PC-3 (cell line): ENCODE results near the gene AEBP1. TPM values are rescaled to one million over a fixed set of nuclear protein-coding genes. Genes with fewer than 3 reads are reported as not detected.

Experiments used
- ATAC-seq: fragments of 200-7000 bp; cut with Tn5 transposase; 2 replicates; pipeline ENCODE4 v1.9.1; 2020; ENCODE audit warnings: mild to moderate bottlenecking, moderate library complexity
- BruUV-seq: library from RNA; stranded (reverse); fragments of 400-500 nt; replicated peaks from 2 replicates; lab custom pipeline; 2021; lab: Mats Ljungman, UMichigan
- CTCF ChIA-PET: fragments of 300-600 bp; sonication (Branson Sonifier 250); formaldehyde crosslinking; loops from one replicate; lab custom pipeline; 2022; ENCODE audit warnings: antibody characterized with exemption; lab: Charles Lee
- POLR2A ChIA-PET: fragments of 300-600 bp; sonication (Branson Sonifier 250); formaldehyde crosslinking; loops from one replicate; lab custom pipeline; 2022; ENCODE audit warnings: antibody characterized with exemption; ENCODE audit not compliant: unreplicated experiment; lab: Charles Lee
- DNase-seq: peaks from one replicate; pipeline ENCODE4 v3.0.0-alpha.2; 2015
- H2AFZ ChIP-seq: fragments of 300-600 bp; sonication (generic); 2 replicates; pipeline ENCODE4 v1.6.0; 2016; ENCODE audit warnings: antibody characterized with exemption, low read length
- H3F3A ChIP-seq: fragments of 300-600 bp; sonication (generic); one replicate; pipeline ENCODE4 v1.6.0; 2017; ENCODE audit warnings: antibody characterized with exemption, low read length, control low read depth, mild to moderate bottlenecking; ENCODE audit not compliant: unreplicated experiment
- H3K27ac ChIP-seq: fragments of 300-600 bp; sonication (generic); 2 replicates; pipeline ENCODE4 v1.5.1; 2016; ENCODE audit warnings: mild to moderate bottlenecking, low read length
- H3K27me3 ChIP-seq: fragments of 300-600 bp; sonication (generic); 2 replicates; pipeline ENCODE4 v1.6.1; 2016; ENCODE audit warnings: low read length, mixed read lengths
- H3K36me3 ChIP-seq: fragments of 300-600 bp; sonication (generic); 2 replicates; pipeline ENCODE4 v1.6.1; 2016; ENCODE audit warnings: low read depth, mixed run types, low read length, mixed read lengths
- H3K4me1 ChIP-seq: fragments of 300-600 bp; sonication (generic); 2 replicates; pipeline ENCODE4 v1.5.1; 2016; ENCODE audit warnings: low read length; ENCODE audit not compliant: insufficient read depth
- H3K4me2 ChIP-seq: fragments of 300-600 bp; sonication (generic); 2 replicates; pipeline ENCODE4 v1.6.0; 2016; ENCODE audit warnings: low read length
- H3K4me3 ChIP-seq: fragments of 300-600 bp; sonication (generic); 2 replicates; pipeline ENCODE4 v1.5.1; 2016; ENCODE audit warnings: mild to moderate bottlenecking, low read length, mixed read lengths
- H3K79me2 ChIP-seq: fragments of 300-600 bp; sonication (generic); 2 replicates; pipeline ENCODE4 v1.6.1; 2017; ENCODE audit warnings: low read length, mixed read lengths
- H3K9ac ChIP-seq: fragments of 300-600 bp; sonication (generic); 2 replicates; pipeline ENCODE4 v1.6.0; 2016; ENCODE audit warnings: mild to moderate bottlenecking, low read length
- H3K9me2 ChIP-seq: fragments of 300-600 bp; sonication (generic); replicated peaks from 2 replicates; pipeline ENCODE4 v1.6.1; 2016; ENCODE audit warnings: mixed run types, low read length, mixed read lengths
- H3K9me3 ChIP-seq: fragments of 300-600 bp; sonication (generic); 2 replicates; pipeline ENCODE4 v1.6.1; 2016; ENCODE audit warnings: low read length, mixed read lengths
- H4K20me1 ChIP-seq: fragments of 300-600 bp; sonication (generic); 2 replicates; pipeline ENCODE4 v1.6.1; 2016; ENCODE audit warnings: low read length, mixed read lengths
- CTCF ChIP-seq: fragments of 300-600 bp; sonication (generic); conservative IDR thresholded peaks from 2 replicates; pipeline ENCODE4 v1.5.1; 2017; ENCODE audit warnings: antibody characterized with exemption, low read depth, mild to moderate bottlenecking, low read length
- EZH2 ChIP-seq: fragments of 300-600 bp; sonication (generic); IDR thresholded peaks from one replicate; pipeline ENCODE4 v1.6.1; 2017; ENCODE audit warnings: antibody characterized with exemption, mild to moderate bottlenecking, low read length; ENCODE audit not compliant: unreplicated experiment
- EZH2phosphoT487 ChIP-seq: fragments of 300-600 bp; sonication (generic); IDR thresholded peaks from 2 replicates; pipeline ENCODE4 v1.6.1; 2018; ENCODE audit warnings: mild to moderate bottlenecking, antibody characterized with exemption, low read length, borderline replicate concordance
- intact Hi-C: fragments of 100-400 bp; cut with micrococcal nuclease; formaldehyde crosslinking; loops from 2 replicates; pipeline ENCODE4 v1.9.0; 2023
- total RNA-seq: library from RNA; depleted of rRNA; stranded (reverse); fragments of >200 nt; gene quantifications from 2 replicates; pipeline ENCODE4 v1.2.3, GENCODE V29; 2014

The AEBP1 gene
- total RNA-seq, 1 experiment from 2014 or later: not detected

GRCh38 chr7:44103566-44103922 lies 601 bp upstream of the AEBP1 start:
- CTCF ChIA-PET: no interaction called here
- H3K4me1 ChIP-seq: no peaks in the 10 kb centered on the region
- H3K27me3 ChIP-seq: no peaks in the 10 kb centered on the region
- no peak for DNase-seq
- H3F3A ChIP-seq: no peaks in the 10 kb centered on the region
- H3K27ac ChIP-seq: no peak overlapping the region
- H3K9ac ChIP-seq: no peak overlapping the region
- ATAC-seq: no peak
- no peak overlapping the region for H3K4me3 ChIP-seq
- no peaks in the 10 kb centered on the region for H4K20me1 ChIP-seq
- no peaks in the 10 kb centered on the region for H3K9me3 ChIP-seq
- H3K36me3 ChIP-seq: no peaks in the 10 kb centered on the region
- no peaks in the 10 kb centered on the region for H3K79me2 ChIP-seq
- no peaks in the 10 kb centered on the region for H3K9me2 ChIP-seq
- POLR2A ChIA-PET: no interaction called here
- no TSS peak for BruUV-seq
- no peak overlapping the region for H3K4me2 ChIP-seq
- no peak for TF ChIP-seq EZH2phosphoT487
- no peak for TF ChIP-seq EZH2
- TF ChIP-seq CTCF: no peak
- H2AFZ ChIP-seq: no peak overlapping the region
- intact Hi-C loops: no loop called here

GRCh38 chr7:44104860-44105771 lies 971 bp downstream of the AEBP1 start:
- Histone ChIP-seq H3K9ac (no peak overlapping the region), H3K36me3 (no peaks in the 10 kb centered on the region), H3K9me3 (no peaks in the 10 kb centered on the region), H3K4me1 (no peaks in the 10 kb centered on the region), H3K4me3 (no peak overlapping the region), H3K9me2 (no peaks in the 10 kb centered on the region), H4K20me1 (no peaks in the 10 kb centered on the region), H3K4me2 (no peak overlapping the region), H3K27me3 (no peaks in the 10 kb centered on the region), H2AFZ (no peak overlapping the region), H3F3A (no peaks in the 10 kb centered on the region), H3K27ac (no peak overlapping the region), H3K79me2 (no peaks in the 10 kb centered on the region)
- ChIA-PET POLR2A (interaction anchor here (0.5 kb wide), 1 partner anchor 15 kb away, joined by 40 read pairs; no protein-coding TSS in a partner anchor), CTCF (no interaction called here)
- BruUV-seq: no TSS peak
- ATAC-seq (no peak), DNase-seq (no peak)
- intact Hi-C loops: no loop called here
- TF ChIP-seq CTCF (no peak), EZH2 (no peak), EZH2phosphoT487 (no peak)

- H3K9me3 ChIP-seq: no peaks in the 10 kb centered on the region
- H3K4me2 ChIP-seq: no peak overlapping the region
- no peak overlapping the region for H3K9ac ChIP-seq
- TF ChIP-seq EZH2 (no peak), EZH2phosphoT487 (no peak), CTCF (no peak)
- ATAC-seq (no peak; the same call in 1 of the 2 replicates), DNase-seq (no peak)
- no peak overlapping the region for H2AFZ ChIP-seq
- H3K4me3 ChIP-seq: no peak overlapping the region
- H3K27ac ChIP-seq: no peak overlapping the region
- ChIA-PET CTCF (no interaction called here), POLR2A (interaction anchor here (0.5 kb wide), 1 partner anchor 16 kb away, joined by 40 read pairs; no protein-coding TSS in a partner anchor)
- H3K9me2 ChIP-seq: no peaks in the 10 kb centered on the region
- H3K27me3 ChIP-seq: no peaks in the 10 kb centered on the region
- no peaks in the 10 kb centered on the region for H3F3A ChIP-seq
- intact Hi-C loops: no loop called here
- H3K4me1 ChIP-seq: no peaks in the 10 kb centered on the region
- no peaks in the 10 kb centered on the region for H3K36me3 ChIP-seq
- no peaks in the 10 kb centered on the region for H4K20me1 ChIP-seq
- H3K79me2 ChIP-seq: no peaks in the 10 kb centered on the region
- no TSS peak for BruUV-seq
Observed at GRCh38 chr7:44105832-44106231, 1.7 kb downstream of the AEBP1 start.
